ENCODE measurements around the gene SLC45A1. TPM values are rescaled to one million over a fixed set of nuclear protein-coding genes. Genes with fewer than 3 reads are reported as not detected.

Gene SLC45A1
- total and polyA plus RNA-seq, 7 experiments from 2014 or later, result 0.15 to 1.5 (median 1.2) TPM

DNA sequence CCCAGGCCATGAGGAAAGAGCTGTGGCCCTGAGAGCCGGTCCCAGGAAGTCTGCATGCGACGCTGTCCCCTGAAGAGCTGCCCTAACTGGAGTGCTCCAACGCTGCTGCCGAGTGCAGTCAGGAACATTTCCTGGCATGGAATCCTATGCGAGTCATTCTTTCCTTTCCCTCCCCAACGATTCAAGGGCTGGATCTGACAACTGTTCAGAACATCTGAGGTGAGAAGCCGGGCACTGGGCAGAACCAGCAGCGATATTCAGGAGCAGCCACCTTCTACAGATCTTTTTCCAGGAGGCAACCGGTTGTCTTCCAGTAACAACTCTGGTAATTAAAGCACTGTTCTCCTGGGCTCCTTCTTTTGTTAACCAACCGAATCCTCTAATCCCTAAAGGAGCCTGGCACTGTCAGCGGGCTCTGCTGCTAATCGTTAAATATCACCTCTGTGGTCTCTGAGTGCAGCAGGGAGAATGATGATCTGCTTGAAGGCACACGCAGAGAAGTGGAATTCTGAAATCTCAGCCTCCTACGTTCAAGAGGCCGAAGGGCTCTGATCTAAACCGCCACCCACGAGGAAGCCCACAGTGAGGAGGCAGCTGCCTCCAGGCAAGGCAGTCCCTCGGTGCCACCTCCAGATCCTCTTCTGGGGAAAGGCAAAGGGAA, 55.8 kb downstream of the SLC45A1 start:
- Mint-ChIP-seq H3K4me3 (peak overlapping the region in 1 of 10 donors; percentile 41), H3K27me3 (no peaks in the 10 kb centered on the region), H3K27ac (peak overlapping the region in 7 of 9 donors; percentile 7 to 82 (median 49)), H3K36me3 (peaks cover 0 to 24% (median 0%) of the 10 kb centered on the region in 5 donors), H3K4me1 (peaks cover 31 to 91% (median 76%) of the 10 kb centered on the region in 7 donors), H3K9me3 (no peaks in the 10 kb centered on the region)
- ATAC-seq, result no peak
- intact Hi-C loops (cut with micrococcal nuclease), result no loop called here
- H3K9me3 ChIP-seq (ENCODE audit: control insufficient read depth in 2 of 3, low read length in 3 of 3), result no peaks in the 10 kb centered on the region
- CTCF ChIA-PET, result interaction anchor here (1.8 kb wide), 1 partner anchor 57 kb away, joined by 7 read pairs; no protein-coding TSS in a partner anchor
- no peak overlapping the region for H3K27ac ChIP-seq (ENCODE audit: low read depth, low read length)
- DNase-seq, result no peak
- POLR2A ChIA-PET, result no interaction called here
- no peak overlapping the region for H3K4me3 ChIP-seq (ENCODE audit: low read length)
- H3K27me3 ChIP-seq (ENCODE audit: control insufficient read depth in 2 of 2, insufficient read depth in 2 of 2, low read length in 2 of 2), result no peaks in the 10 kb centered on the region
- peaks cover 3 to 16% of the 10 kb centered on the region in 2 donors for H3K4me1 ChIP-seq (ENCODE audit: control insufficient read depth in 2 of 2, insufficient read depth in 2 of 2, low read length in 2 of 2)
- H3K36me3 ChIP-seq (ENCODE audit: control insufficient read depth in 2 of 3, insufficient read depth in 3 of 3, low read length in 3 of 3), result peaks cover 0 to 41% (median 0%) of the 10 kb centered on the region in 3 experiments

DNA sequence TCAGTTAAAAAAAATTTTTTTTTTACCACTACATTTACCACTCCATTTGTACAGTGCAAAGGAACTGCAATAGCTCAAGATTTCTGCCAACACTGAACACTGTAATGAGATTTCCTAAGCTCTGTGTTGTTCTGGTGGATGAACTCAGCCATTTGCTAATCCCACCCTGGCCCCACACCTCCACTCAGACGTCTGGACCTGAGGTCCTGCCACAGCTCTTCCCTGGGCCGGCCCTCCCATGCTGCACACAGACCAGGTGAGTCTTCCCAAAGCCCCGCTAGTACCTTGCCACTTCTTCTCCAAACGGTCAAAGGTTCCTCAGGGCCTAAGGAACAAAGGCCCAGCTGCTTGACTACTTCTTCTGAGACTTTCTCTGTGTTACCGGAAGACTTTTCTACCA, 56.4 kb downstream of the SLC45A1 start:
- H3K36me3 ChIP-seq (ENCODE audit: control insufficient read depth in 2 of 3, insufficient read depth in 3 of 3, low read length in 3 of 3), result peaks cover 0 to 42% (median 0%) of the 10 kb centered on the region in 3 experiments
- peaks cover 0 to 28% (median 0%) of the 10 kb centered on the region in 5 donors for H3K36me3 Mint-ChIP-seq
- DNase-seq, result no peak
- intact Hi-C loops (cut with micrococcal nuclease), result no loop called here
- H3K27ac ChIP-seq (ENCODE audit: low read depth, low read length), result no peak overlapping the region
- peaks cover 34 to 93% (median 78%) of the 10 kb centered on the region in 7 donors for H3K4me1 Mint-ChIP-seq
- ATAC-seq, result no peak
- no peaks in the 10 kb centered on the region for H3K9me3 ChIP-seq (ENCODE audit: control insufficient read depth in 2 of 3, low read length in 3 of 3)
- H3K27me3 ChIP-seq (ENCODE audit: control insufficient read depth in 2 of 2, insufficient read depth in 2 of 2, low read length in 2 of 2), result no peaks in the 10 kb centered on the region
- CTCF ChIA-PET, result interaction anchor here (1.8 kb wide), 1 partner anchor 57 kb away, joined by 7 read pairs; no protein-coding TSS in a partner anchor
- no peak overlapping the region for H3K4me3 ChIP-seq (ENCODE audit: low read length)
- H3K27me3 Mint-ChIP-seq, result no peaks in the 10 kb centered on the region
- POLR2A ChIA-PET, result no interaction called here
- no peaks in the 10 kb centered on the region for H3K9me3 Mint-ChIP-seq
- H3K4me3 Mint-ChIP-seq, result peak overlapping the region in 5 of 10 donors; percentile 10 to 52 (median 40)
- H3K4me1 ChIP-seq (ENCODE audit: control insufficient read depth in 2 of 2, insufficient read depth in 2 of 2, low read length in 2 of 2), result peaks cover 9 to 23% of the 10 kb centered on the region in 2 donors
- peak overlapping the region in 7 of 9 donors; percentile 7 to 83 (median 60) for H3K27ac Mint-ChIP-seq

DNA sequence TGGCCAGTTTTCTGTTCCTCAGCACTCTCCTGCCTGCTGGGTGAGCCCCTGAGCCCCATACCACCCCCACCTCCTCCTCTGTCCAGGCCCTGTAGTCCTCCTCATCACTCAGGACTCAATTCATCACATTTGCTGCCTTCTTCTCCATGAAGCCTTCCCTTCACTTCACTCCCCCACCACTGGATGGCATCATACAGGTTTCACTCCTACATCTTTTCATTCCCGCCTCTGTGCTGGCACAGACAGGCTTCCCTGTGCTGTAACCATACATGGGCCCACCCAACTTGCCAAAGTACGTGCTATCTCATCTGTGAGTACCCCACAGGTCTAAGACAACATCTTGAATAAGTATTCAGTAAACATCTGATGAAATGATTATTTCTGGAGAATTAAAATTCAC, 56.9 kb downstream of the SLC45A1 start:
- Mint-ChIP-seq H3K4me1 (peaks cover 34 to 93% (median 80%) of the 10 kb centered on the region in 7 donors), H3K36me3 (peaks cover 0 to 28% (median 0%) of the 10 kb centered on the region in 5 donors), H3K9me3 (no peaks in the 10 kb centered on the region), H3K27me3 (no peaks in the 10 kb centered on the region), H3K4me3 (peak overlapping the region in 5 of 10 donors; percentile 3 to 52 (median 34)), H3K27ac (peak overlapping the region in 8 of 9 donors; percentile 7 to 83 (median 58))
- no peaks in the 10 kb centered on the region for H3K9me3 ChIP-seq (ENCODE audit: control insufficient read depth in 2 of 3, low read length in 3 of 3)
- intact Hi-C loops (cut with micrococcal nuclease), result no loop called here
- no peak overlapping the region for H3K27ac ChIP-seq (ENCODE audit: low read depth, low read length)
- peak; percentile 53 for ATAC-seq
- CTCF ChIA-PET, result no interaction called here
- no peak overlapping the region for H3K4me3 ChIP-seq (ENCODE audit: low read length)
- DNase-seq, result no peak
- H3K27me3 ChIP-seq (ENCODE audit: control insufficient read depth in 2 of 2, insufficient read depth in 2 of 2, low read length in 2 of 2), result no peaks in the 10 kb centered on the region
- POLR2A ChIA-PET, result no interaction called here
- peaks cover 10 to 26% of the 10 kb centered on the region in 2 donors for H3K4me1 ChIP-seq (ENCODE audit: control insufficient read depth in 2 of 2, insufficient read depth in 2 of 2, low read length in 2 of 2)
- peaks cover 0 to 46% (median 0%) of the 10 kb centered on the region in 3 experiments for H3K36me3 ChIP-seq (ENCODE audit: control insufficient read depth in 2 of 3, insufficient read depth in 3 of 3, low read length in 3 of 3)

GRCh38 chr1:8376358-8376840, 58.5 kb downstream of the SLC45A1 start:
- peaks cover 33 to 93% (median 80%) of the 10 kb centered on the region in 7 donors for H3K4me1 Mint-ChIP-seq
- POLR2A ChIA-PET, result interaction anchor here (1.3 kb wide), 1 partner anchor 85 kb away, joined by 5 read pairs; no protein-coding TSS in a partner anchor

GRCh38 chr1:8377271-8377981, 59.5 kb downstream of the SLC45A1 start:
- Mint-ChIP-seq H3K9me3 (no peaks in the 10 kb centered on the region), H3K27me3 (no peaks in the 10 kb centered on the region), H3K4me3 (peak overlapping the region in 2 of 10 donors; percentile 2 to 16), H3K4me1 (peaks cover 40 to 92% (median 78%) of the 10 kb centered on the region in 7 donors), H3K36me3 (peaks cover 3 to 24% (median 6%) of the 10 kb centered on the region in 5 donors), H3K27ac (peak overlapping the region in 3 of 9 donors; percentile 11 to 69 (median 57))
- Histone ChIP-seq H3K4me1 (ENCODE audit: control insufficient read depth in 2 of 2, insufficient read depth in 2 of 2, low read length in 2 of 2) (peaks cover 17 to 42% of the 10 kb centered on the region in 2 donors), H3K27ac (ENCODE audit: low read depth, low read length) (no peak overlapping the region), H3K36me3 (ENCODE audit: control insufficient read depth in 2 of 3, insufficient read depth in 3 of 3, low read length in 3 of 3) (peaks cover 0 to 26% (median 0%) of the 10 kb centered on the region in 3 experiments), H3K4me3 (ENCODE audit: low read length) (no peak overlapping the region), H3K27me3 (ENCODE audit: control insufficient read depth in 2 of 2, insufficient read depth in 2 of 2, low read length in 2 of 2) (no peaks in the 10 kb centered on the region), H3K9me3 (ENCODE audit: control insufficient read depth in 2 of 3, low read length in 3 of 3) (no peaks in the 10 kb centered on the region)
- ATAC-seq (no peak), DNase-seq (no peak)
- CTCF ChIA-PET, result interaction anchor here (0.6 kb wide), 2 partner anchors 54 to 95 kb away, joined by 3 to 4 read pairs; no protein-coding TSS in a partner anchor
- POLR2A ChIA-PET, result interaction anchor here (1.3 to 2.5 kb wide), 2 partner anchors 10 to 84 kb away, joined by 5 to 7 read pairs; no protein-coding TSS in a partner anchor
- intact Hi-C loops (cut with micrococcal nuclease), result no loop called here

More at GRCh38 chr1:8376358-8376840, 58.5 kb downstream of the SLC45A1 start:
- CTCF ChIA-PET, result no interaction called here
- peak overlapping the region in 1 of 10 donors; percentile 7 for H3K4me3 Mint-ChIP-seq
- DNase-seq, result no peak
- Histone ChIP-seq H3K27ac (ENCODE audit: low read depth, low read length) (no peak overlapping the region), H3K36me3 (ENCODE audit: control insufficient read depth in 2 of 3, insufficient read depth in 3 of 3, low read length in 3 of 3) (peaks cover 0 to 37% (median 0%) of the 10 kb centered on the region in 3 experiments), H3K4me3 (ENCODE audit: low read length) (no peak overlapping the region), H3K9me3 (ENCODE audit: control insufficient read depth in 2 of 3, low read length in 3 of 3) (no peaks in the 10 kb centered on the region), H3K27me3 (ENCODE audit: control insufficient read depth in 2 of 2, insufficient read depth in 2 of 2, low read length in 2 of 2) (no peaks in the 10 kb centered on the region), H3K4me1 (ENCODE audit: control insufficient read depth in 2 of 2, insufficient read depth in 2 of 2, low read length in 2 of 2) (peaks cover 13 to 33% of the 10 kb centered on the region in 2 donors)
- no peaks in the 10 kb centered on the region for H3K9me3 Mint-ChIP-seq
- no peaks in the 10 kb centered on the region for H3K27me3 Mint-ChIP-seq
- peaks cover 3 to 29% (median 6%) of the 10 kb centered on the region in 5 donors for H3K36me3 Mint-ChIP-seq
- H3K27ac Mint-ChIP-seq, result peak overlapping the region in 4 of 9 donors; percentile 51 to 80 (median 68)
- intact Hi-C loops (cut with micrococcal nuclease), result no loop called here
- no peak for ATAC-seq

DNA sequence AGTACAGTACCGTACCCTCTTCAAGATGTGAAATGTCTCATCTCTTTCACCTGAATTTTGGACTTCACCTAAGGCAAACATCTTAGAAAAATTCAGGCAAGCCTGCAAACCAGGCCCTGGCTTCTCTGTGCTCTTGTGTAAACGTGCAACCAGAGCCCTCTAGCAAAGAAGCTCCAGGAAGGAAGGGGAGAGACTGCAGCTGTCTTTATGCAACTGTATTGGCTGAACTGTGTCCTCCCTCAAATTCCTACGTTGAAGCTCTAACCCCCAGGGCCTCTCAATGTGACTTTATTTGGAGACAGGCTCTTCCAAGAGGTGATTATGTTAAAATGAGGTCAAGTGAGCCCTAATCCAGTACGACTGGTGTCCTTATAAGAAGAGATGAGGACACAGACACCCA, 60.3 kb downstream of the SLC45A1 start:
- Histone ChIP-seq H3K9me3 (ENCODE audit: control insufficient read depth in 2 of 3, low read length in 3 of 3) (no peaks in the 10 kb centered on the region), H3K27ac (ENCODE audit: low read depth, low read length) (no peak overlapping the region), H3K4me3 (ENCODE audit: low read length) (no peak overlapping the region), H3K4me1 (ENCODE audit: control insufficient read depth in 2 of 2, insufficient read depth in 2 of 2, low read length in 2 of 2) (peaks cover 24 to 49% of the 10 kb centered on the region in 2 donors), H3K36me3 (ENCODE audit: control insufficient read depth in 2 of 3, insufficient read depth in 3 of 3, low read length in 3 of 3) (peaks cover 0 to 19% (median 0%) of the 10 kb centered on the region in 3 experiments), H3K27me3 (ENCODE audit: control insufficient read depth in 2 of 2, insufficient read depth in 2 of 2, low read length in 2 of 2) (no peaks in the 10 kb centered on the region)
- H3K9me3 Mint-ChIP-seq, result no peaks in the 10 kb centered on the region
- DNase-seq (no peak), ATAC-seq (no peak)
- H3K4me3 Mint-ChIP-seq, result peak overlapping the region in 8 of 10 donors; percentile 1 to 61 (median 20)
- ChIA-PET CTCF (interaction anchor here (0.6 kb wide), 2 partner anchors 53 to 94 kb away, joined by 3 to 4 read pairs; no protein-coding TSS in a partner anchor), POLR2A (interaction anchor here (2.5 kb wide), 1 partner anchor 11 kb away, joined by 7 read pairs; no protein-coding TSS in a partner anchor)
- H3K4me1 Mint-ChIP-seq, result peaks cover 48 to 93% (median 82%) of the 10 kb centered on the region in 7 donors
- H3K36me3 Mint-ChIP-seq, result peaks cover 3 to 22% (median 9%) of the 10 kb centered on the region in 5 donors
- intact Hi-C loops (cut with micrococcal nuclease), result no loop called here
- no peaks in the 10 kb centered on the region for H3K27me3 Mint-ChIP-seq
- H3K27ac Mint-ChIP-seq, result peak overlapping the region in 8 of 9 donors; percentile 11 to 77 (median 62)

All from naive thymus-derived CD4-positive, alpha-beta T cell (primary cell).